ENCODE data around the gene SULT1A1.

GRCh38 chr16:28569021-28569420, 40.8 kb downstream of the SULT1A1 start:
- no peak for TF ChIP-seq CTCF (IDR thresholded peaks at IDR 0.05)
- no peak for TF ChIP-seq PREB (CRISPR knock-in tag; IDR thresholded peaks at IDR 0.05; ENCODE audit: borderline replicate concordance)
- no peak for TF ChIP-seq MAX (CRISPR knock-in tag; IDR thresholded peaks at IDR 0.05)
- TF ChIP-seq ZNF121 (CRISPR knock-in tag; IDR thresholded peaks at IDR 0.05): no peak
- no peak for TF ChIP-seq SOX15 (CRISPR knock-in tag; IDR thresholded peaks at IDR 0.05)
- TF ChIP-seq E2F1 (CRISPR knock-in tag; IDR thresholded peaks at IDR 0.05): no peak
- TF ChIP-seq STAT6 (CRISPR knock-in tag; conservative IDR thresholded peaks at IDR 0.05; ENCODE audit: low read depth): no peak
- no peak for TF ChIP-seq ETV6 (CRISPR knock-in tag; IDR thresholded peaks at IDR 0.05)
- TF ChIP-seq NR3C1 (CRISPR knock-in tag; conservative IDR thresholded peaks at IDR 0.05; ENCODE audit: low read depth): no peak
- TF ChIP-seq ZNF317 (CRISPR knock-in tag; IDR thresholded peaks at IDR 0.05; ENCODE audit: borderline replicate concordance, low read depth): no peak
- no peak for TF ChIP-seq E2F5 (CRISPR knock-in tag; IDR thresholded peaks at IDR 0.05)
- no peak for TF ChIP-seq ATF2 (CRISPR knock-in tag; IDR thresholded peaks at IDR 0.05; ENCODE audit: borderline replicate concordance, low read depth)
- TF ChIP-seq ERG (CRISPR knock-in tag; IDR thresholded peaks at IDR 0.05): no peak
- TF ChIP-seq FOXJ3 (CRISPR knock-in tag; IDR thresholded peaks at IDR 0.05; ENCODE audit: borderline replicate concordance): no peak

All from WTC11 (cell line).